Measurements from ENCODE around the gene SETBP1. TPM values are rescaled to one million over a fixed set of nuclear protein-coding genes. Genes with fewer than 3 reads are reported as not detected.
A peak's percentile ranks its signal among the peaks of the same experiment; 100 is the strongest.

The SETBP1 gene
- total RNA-seq, 3 donors from 2014 or later, result 15.0 to 97.2 (median 17.8) TPM

DNA sequence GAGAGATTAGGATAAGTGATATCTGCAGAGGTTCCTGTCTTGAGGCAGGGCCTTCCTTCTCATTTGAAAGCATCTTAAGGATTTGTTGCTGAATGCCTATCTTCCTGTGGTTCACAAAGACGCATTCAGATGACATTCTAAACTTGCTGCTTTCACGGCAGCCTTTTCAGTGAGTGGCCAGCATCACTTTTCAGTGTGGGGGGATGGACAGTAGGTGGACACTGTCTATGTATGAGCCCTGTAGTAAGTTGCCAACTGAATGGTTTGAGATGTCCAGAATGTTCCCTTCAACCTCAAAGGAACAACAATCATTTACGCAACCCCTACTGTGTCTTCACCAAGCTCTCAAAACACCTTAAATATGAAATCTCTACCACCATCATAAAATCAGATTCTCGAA, 46.6 kb downstream of the SETBP1 start:
- no peak for DNase-seq
- intact Hi-C loops (cut with DNase I, micrococcal nuclease), result no loop called here
- H3K36me3 ChIP-seq (ENCODE audit: low read depth), result no peaks in the 10 kb centered on the region
- peaks cover 30% of the 10 kb centered on the region for H3K4me1 ChIP-seq (ENCODE audit: low read depth)
- H3K9me3 ChIP-seq, result no peaks in the 10 kb centered on the region
- TF ChIP-seq, protein P1, sequence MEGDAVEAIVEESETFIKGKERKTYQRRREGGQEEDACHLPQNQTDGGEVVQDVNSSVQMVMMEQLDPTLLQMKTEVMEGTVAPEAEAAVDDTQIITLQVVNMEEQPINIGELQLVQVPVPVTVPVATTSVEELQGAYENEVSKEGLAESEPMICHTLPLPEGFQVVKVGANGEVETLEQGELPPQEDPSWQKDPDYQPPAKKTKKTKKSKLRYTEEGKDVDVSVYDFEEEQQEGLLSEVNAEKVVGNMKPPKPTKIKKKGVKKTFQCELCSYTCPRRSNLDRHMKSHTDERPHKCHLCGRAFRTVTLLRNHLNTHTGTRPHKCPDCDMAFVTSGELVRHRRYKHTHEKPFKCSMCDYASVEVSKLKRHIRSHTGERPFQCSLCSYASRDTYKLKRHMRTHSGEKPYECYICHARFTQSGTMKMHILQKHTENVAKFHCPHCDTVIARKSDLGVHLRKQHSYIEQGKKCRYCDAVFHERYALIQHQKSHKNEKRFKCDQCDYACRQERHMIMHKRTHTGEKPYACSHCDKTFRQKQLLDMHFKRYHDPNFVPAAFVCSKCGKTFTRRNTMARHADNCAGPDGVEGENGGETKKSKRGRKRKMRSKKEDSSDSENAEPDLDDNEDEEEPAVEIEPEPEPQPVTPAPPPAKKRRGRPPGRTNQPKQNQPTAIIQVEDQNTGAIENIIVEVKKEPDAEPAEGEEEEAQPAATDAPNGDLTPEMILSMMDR (IDR thresholded peaks at IDR 0.05), result no peak
- H3K4me3 ChIP-seq, result no peak overlapping the region
- no peak for ATAC-seq

DNA sequence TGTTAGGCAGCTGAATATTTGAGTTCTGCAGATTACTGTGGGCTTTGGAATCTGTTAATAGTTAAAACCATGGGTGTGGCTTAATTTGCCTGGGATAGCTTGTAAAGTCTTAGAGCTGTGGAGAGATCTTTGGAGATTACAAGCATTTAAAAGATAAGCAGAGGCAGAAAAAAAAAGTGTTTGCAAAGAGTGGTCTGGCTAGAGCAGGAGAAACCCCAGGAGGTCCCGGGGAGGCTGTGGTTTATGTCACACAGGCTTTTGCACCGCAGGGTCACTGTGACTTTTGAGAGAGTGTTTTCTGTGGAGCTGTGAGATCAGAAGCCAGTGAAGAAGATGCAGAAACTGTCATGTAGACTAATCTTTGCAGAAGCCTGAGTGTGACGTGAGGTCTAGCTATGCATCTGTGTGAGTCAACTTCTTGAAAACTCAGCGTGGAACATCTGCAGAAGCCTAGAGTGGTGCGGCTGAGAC, 49.0 kb downstream of the SETBP1 start:
- Histone ChIP-seq H3K36me3 (ENCODE audit: low read depth) (no peaks in the 10 kb centered on the region), H3K4me1 (ENCODE audit: low read depth) (peaks cover 30% of the 10 kb centered on the region), H3K9me3 (no peaks in the 10 kb centered on the region), H3K4me3 (no peak overlapping the region)
- peak; percentile 63 for ATAC-seq
- TF ChIP-seq, protein P1 (IDR thresholded peaks at IDR 0.05), result no peak
- intact Hi-C loops (cut with DNase I, micrococcal nuclease), result no loop called here
- peak in 2 of 3 donors; percentile 39 to 47 for DNase-seq

DNA sequence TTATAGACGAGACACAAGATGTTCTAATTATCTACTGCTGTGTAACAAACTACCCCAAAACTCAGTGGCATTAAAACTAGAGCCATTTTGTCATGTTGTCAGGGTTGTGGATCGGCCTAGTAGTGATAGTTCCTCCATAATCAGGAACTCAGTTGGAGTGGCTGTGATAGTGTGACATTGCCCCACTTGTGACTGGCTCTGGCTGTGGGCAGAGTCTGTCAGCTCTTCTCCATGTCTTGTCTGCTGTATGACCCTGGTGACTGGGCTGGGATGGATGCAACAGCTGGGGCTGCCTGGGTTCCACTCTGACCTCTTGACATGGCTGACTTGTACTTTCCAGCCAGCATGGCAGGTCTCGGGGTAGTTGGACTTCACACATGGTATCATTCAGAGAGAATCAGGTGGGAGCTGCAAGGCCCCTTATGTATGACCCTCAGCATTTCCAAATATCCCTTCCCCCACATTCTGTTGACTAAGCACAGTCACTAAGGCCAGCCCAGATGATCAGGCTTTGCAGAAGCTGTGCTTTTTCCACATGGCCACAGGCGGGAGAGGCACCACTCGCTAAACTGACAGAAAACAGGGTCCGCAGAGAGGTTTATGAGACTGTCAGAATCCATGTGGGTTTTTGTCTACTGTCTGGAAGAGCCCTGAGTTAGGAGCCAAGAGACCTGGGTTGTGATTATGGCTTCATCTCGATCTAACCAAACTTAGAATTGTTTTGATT, 50.3 kb downstream of the SETBP1 start:
- no peak overlapping the region for H3K4me3 ChIP-seq
- H3K9me3 ChIP-seq, result no peaks in the 10 kb centered on the region
- ATAC-seq, result no peak
- intact Hi-C loops (cut with DNase I, micrococcal nuclease), result no loop called here
- TF ChIP-seq, protein P1 (IDR thresholded peaks at IDR 0.05), result no peak
- no peak for DNase-seq
- no peaks in the 10 kb centered on the region for H3K36me3 ChIP-seq (ENCODE audit: low read depth)
- H3K4me1 ChIP-seq (ENCODE audit: low read depth), result peaks cover 24% of the 10 kb centered on the region

DNA sequence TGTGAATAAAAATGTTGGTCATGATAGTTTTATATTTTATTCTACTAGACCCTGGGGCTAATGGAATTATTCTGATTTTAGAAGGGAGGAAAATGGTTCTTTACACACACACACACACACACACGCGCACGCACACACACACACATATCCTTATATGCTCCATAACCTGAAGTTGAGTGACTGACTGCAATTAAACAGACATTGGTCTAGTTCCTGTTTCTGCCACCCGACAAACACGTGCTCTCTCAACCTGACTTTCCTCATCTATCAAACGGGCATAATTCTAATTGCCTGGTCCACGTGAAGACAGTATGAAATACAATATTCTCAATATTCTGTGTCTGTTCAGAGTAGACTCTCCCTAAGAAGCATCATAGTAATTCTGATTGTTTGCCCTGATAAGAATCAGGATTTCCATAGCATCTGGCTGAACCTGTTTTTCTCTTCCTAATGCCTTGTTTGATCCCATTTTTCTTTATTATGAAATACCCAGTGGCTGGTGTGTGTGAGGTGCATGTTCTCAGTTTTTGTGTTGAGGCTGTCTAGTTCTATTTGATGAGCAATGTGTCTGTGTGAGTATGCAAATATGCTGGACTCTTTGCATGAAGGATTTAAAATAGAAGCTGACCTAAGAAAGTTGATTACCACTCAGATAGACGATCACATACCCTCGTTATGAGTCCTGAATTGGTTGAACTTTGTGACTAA, 51.0 kb downstream of the SETBP1 start:
- intact Hi-C loops (cut with DNase I, micrococcal nuclease), result no loop called here

DNA sequence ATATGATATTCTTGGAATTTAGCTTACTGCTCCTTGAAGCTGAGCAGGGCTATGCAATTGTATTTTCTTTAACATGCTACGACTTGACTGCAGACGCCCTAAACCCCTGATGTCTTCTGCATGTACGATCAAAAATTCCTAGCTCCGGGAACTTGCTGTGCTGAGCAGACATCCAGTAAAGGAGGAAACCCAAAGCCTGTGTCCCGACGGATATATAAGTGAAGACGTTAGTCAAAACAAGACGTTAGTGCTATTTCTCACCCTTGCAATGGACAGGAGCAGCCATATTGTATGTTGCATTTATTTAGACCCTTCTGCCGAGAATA, 51.5 kb downstream of the SETBP1 start:
- ATAC-seq (no peak), DNase-seq (no peak)
- TF ChIP-seq, protein P1 (IDR thresholded peaks at IDR 0.05), result no peak
- intact Hi-C loops (cut with DNase I, micrococcal nuclease), result no loop called here
- no peak overlapping the region for H3K4me3 ChIP-seq
- H3K9me3 ChIP-seq, result no peaks in the 10 kb centered on the region
- H3K4me1 ChIP-seq (ENCODE audit: low read depth), result peaks cover 19% of the 10 kb centered on the region
- H3K36me3 ChIP-seq (ENCODE audit: low read depth), result no peaks in the 10 kb centered on the region

More for the DNA sequence above, 51.0 kb downstream of the SETBP1 start:
- DNase-seq (peak in 2 of 3 donors; percentile 42 to 51), ATAC-seq (peak; percentile 58)
- Histone ChIP-seq H3K4me1 (ENCODE audit: low read depth) (peaks cover 19% of the 10 kb centered on the region), H3K4me3 (no peak overlapping the region), H3K9me3 (no peaks in the 10 kb centered on the region), H3K36me3 (ENCODE audit: low read depth) (no peaks in the 10 kb centered on the region)
- TF ChIP-seq, protein P1 (IDR thresholded peaks at IDR 0.05), result no peak

Data from mucosa of descending colon (tissue), 3 donors.